Left cardiac atrium (tissue), 4 donors: ENCODE results near the gene BLM. TPM values are rescaled to one million over a fixed set of nuclear protein-coding genes. Genes with fewer than 3 reads are reported as not detected.
"Not testable (repeated sequence)": the region's sequence is repeated elsewhere in the genome, so short reads cannot be mapped to it uniquely, and the experiment has no call there.

ENCODE experiments used
- ATAC-seq, 2 donors: fragments of 200-7000 bp; cut with Tn5 transposase; one replicate each; pipeline ENCODE4 v1.9.1; 2020; ENCODE audit warnings: mild to moderate bottlenecking in 2 of 2, moderate library complexity in 2 of 2
- DNase-seq: peaks from one replicate; pipeline ENCODE4 v3.0.0-alpha.2; 2020
- intact Hi-C, 2 donors: fragments of 100-400 bp; cut with DNase I; formaldehyde crosslinking; loops; one replicate each; pipeline versions ENCODE4 v1.14.1 to v1.15.1; 2022 to 2023
- long read RNA-seq: library from polyadenylated mRNA; unstranded; transcript quantifications from one replicate; pipeline ENCODE4 v2.0.0, GENCODE V29; 2021
- total RNA-seq, 2 donors: library from RNA; stranded (reverse); fragmentation: NEBNext Ultra II Directional; extraction: Animal tissue kit (Norgen Biotek cat#: 25700); gene quantifications; one replicate each; pipeline ENCODE4 v1.2.1, GENCODE V29; 2021
- donor health status: DM: no; HTN: yes; CAD: no.
- donor health status: DM: no; HTN: yes; CAD: no; lungs with severe emphysema.
- donor health status: DM: yes; HTN: yes; CAD: no.
- donor health status: Dilated cardiomyopathy.

The BLM gene
- total RNA-seq: 10 to 100 TPM; 13.8 to 14.9 TPM
- long read RNA-seq, partial matches to known transcripts: 3 of 8 reads
- long read RNA-seq, other reads (novel, unspliced or antisense): 5 of 8 reads

- intact Hi-C loops: loop anchor here in 1 of 2 donors (5.0 kb wide), 1 partner anchor 165 kb away; the partner anchor contains the start of gene FES
- peak; percentile 100 for ATAC-seq
These were observed at the start of gene BLM for GRCh38 chr15:90716976-90717821. Gene BLM (plus strand): TSS chr15:90717346. CDS start chr15:90747393, 30,047 bp downstream.

GRCh38 chr15:90667755-90668345, 49.3 kb upstream of the BLM start:
- intact Hi-C loops, ATAC-seq, DNase-seq: not testable (repeated sequence)

More at GRCh38 chr15:90716976-90717821, at the start of gene BLM:
- DNase-seq: peak; percentile 96

- DNase-seq, intact Hi-C loops, ATAC-seq: not testable (repeated sequence)
These were observed 46.5 kb upstream of the BLM start for GRCh38 chr15:90670631-90671030.

GRCh38 chr15:90671216-90671615, 45.9 kb upstream of the BLM start:
- intact Hi-C loops: no loop called here
- DNase-seq (no peak), ATAC-seq (no peak)

- not testable (repeated sequence) for DNase-seq, ATAC-seq
These were observed 43.8 kb upstream of the BLM start for GRCh38 chr15:90673357-90673756.

GRCh38 chr15:90674476-90674875, 42.7 kb upstream of the BLM start:
- DNase-seq: no peak
- no peak for ATAC-seq
- intact Hi-C loops: no loop called here

More at GRCh38 chr15:90673357-90673756, 43.8 kb upstream of the BLM start:
- intact Hi-C loops: not testable (repeated sequence)

GRCh38 chr15:90675464-90675863, 41.7 kb upstream of the BLM start:
- intact Hi-C loops: no loop called here
- DNase-seq (no peak), ATAC-seq (no peak)

- ATAC-seq: no peak
- intact Hi-C loops: no loop called here
These were observed 39.0 kb upstream of the BLM start for GRCh38 chr15:90677807-90678790.

GRCh38 chr15:90679959-90680358, 37.2 kb upstream of the BLM start:
- no peak for DNase-seq
- intact Hi-C loops: no loop called here
- ATAC-seq: no peak

More at GRCh38 chr15:90677807-90678790, 39.0 kb upstream of the BLM start:
- DNase-seq: no peak

- intact Hi-C loops: no loop called here
- DNase-seq (peak; percentile 34), ATAC-seq (peak; percentile 61 to 91)
These were observed 36.7 kb upstream of the BLM start for GRCh38 chr15:90680371-90680935.

- ATAC-seq: no peak
- intact Hi-C loops: no loop called here
These were observed 36.1 kb upstream of the BLM start for GRCh38 chr15:90681056-90681455.

GRCh38 chr15:90681480-90681879, 35.7 kb upstream of the BLM start:
- intact Hi-C loops: no loop called here
- no peak for DNase-seq
- peak in 1 of 2 donors; percentile 34 for ATAC-seq

More at GRCh38 chr15:90681056-90681455, 36.1 kb upstream of the BLM start:
- DNase-seq: no peak

- intact Hi-C loops: no loop called here
- DNase-seq (no peak), ATAC-seq (no peak)
These were observed 33.8 kb upstream of the BLM start for GRCh38 chr15:90683371-90683770.

- ATAC-seq (no peak), DNase-seq (no peak)
- intact Hi-C loops: no loop called here
These were observed 33.3 kb upstream of the BLM start for GRCh38 chr15:90683876-90684275.

- DNase-seq: no peak
- ATAC-seq: no peak
- intact Hi-C loops: no loop called here
These were observed 32.9 kb upstream of the BLM start for GRCh38 chr15:90684281-90684680.

GRCh38 chr15:90685591-90686434, 31.3 kb upstream of the BLM start:
- intact Hi-C loops: no loop called here
- ATAC-seq (no peak), DNase-seq (no peak)

GRCh38 chr15:90686435-90687218, 30.5 kb upstream of the BLM start:
- ATAC-seq (no peak), DNase-seq (no peak)
- intact Hi-C loops: no loop called here
